Neural cell (in vitro differentiated cells): Measurements from ENCODE around the gene ERMN. TPM values are rescaled to one million over a fixed set of nuclear protein-coding genes. Genes with fewer than 3 reads are reported as not detected.

Experiments used
- H2AFZ ChIP-seq: fragments of 200-600, 300-800 bp; sonication (generic), shearing (Covaris generic); 2 replicates; pipeline ENCODE4 v1.6.0; 2014; ENCODE audit warnings: low read depth, mild to moderate bottlenecking, antibody characterized with exemption, low read length, moderate library complexity
- H3F3A ChIP-seq: fragments of 200-600 bp; shearing (Covaris generic); 2 replicates; pipeline ENCODE4 v1.6.1; 2016; ENCODE audit warnings: mild to moderate bottlenecking, moderate library complexity, mixed read lengths, antibody characterized with exemption, low read length; ENCODE audit not compliant: insufficient read depth, poor library complexity, severe bottlenecking
- H3K27ac ChIP-seq: fragments of 200-600, 300-800 bp; sonication (generic), shearing (Covaris generic); 2 replicates; pipeline ENCODE4 v1.5.1; 2014; ENCODE audit warnings: mild to moderate bottlenecking, low read length, moderate library complexity
- H3K27me3 ChIP-seq: fragments of 300-800, 200-600 bp; sonication (generic), shearing (Covaris generic); 2 replicates; pipeline ENCODE4 v1.6.0; 2014; ENCODE audit warnings: mild to moderate bottlenecking, low read depth, low read length, moderate library complexity; ENCODE audit not compliant: insufficient read depth
- H3K36me3 ChIP-seq: fragments of 300-800, 200-600 bp; sonication (generic), shearing (Covaris generic); 2 replicates; pipeline ENCODE4 v1.5.1; 2014; ENCODE audit warnings: mild to moderate bottlenecking, antibody characterized with exemption, low read length, moderate library complexity; ENCODE audit not compliant: insufficient read depth
- H3K4me2 ChIP-seq: fragments of 300-800, 200-600 bp; sonication (generic), shearing (Covaris generic); 2 replicates; pipeline ENCODE4 v1.6.0; 2014; ENCODE audit warnings: mild to moderate bottlenecking, low read length
- H3K4me3 ChIP-seq: fragments of 300-800, 200-600 bp; sonication (generic), shearing (Covaris generic); 2 replicates; pipeline ENCODE4 v1.5.1; 2014; ENCODE audit warnings: mild to moderate bottlenecking, low read length, moderate library complexity
- H3K79me2 ChIP-seq: fragments of 200-600 bp; shearing (Covaris generic); replicated peaks from 2 replicates; pipeline ENCODE4 v1.6.0; 2014; ENCODE audit warnings: mild to moderate bottlenecking, low read length, moderate library complexity; ENCODE audit not compliant: insufficient read depth
- H3K9ac ChIP-seq: fragments of 300-800, 200-600 bp; sonication (generic), shearing (Covaris generic); 2 replicates; pipeline ENCODE4 v1.6.1; 2016; ENCODE audit warnings: mild to moderate bottlenecking, low read length, mixed read lengths
- H3K9me2 ChIP-seq: fragments of 200-600 bp; shearing (Covaris generic); 2 replicates; pipeline ENCODE4 v1.6.1; 2016; ENCODE audit warnings: mild to moderate bottlenecking, low read length, mixed read lengths; ENCODE audit not compliant: insufficient read depth
- H3K9me3 ChIP-seq: fragments of 200-600, 300-800 bp; sonication (generic), shearing (Covaris generic); 2 replicates; pipeline ENCODE4 v1.6.1; 2016; ENCODE audit warnings: mild to moderate bottlenecking, mixed run types, low read length, moderate library complexity, mixed read lengths
- H4K20me1 ChIP-seq: fragments of 200-600 bp; shearing (Covaris generic); 2 replicates; pipeline ENCODE4 v1.6.1; 2016; ENCODE audit warnings: mild to moderate bottlenecking, mixed run types; ENCODE audit not compliant: insufficient read depth
- CTCF ChIP-seq: fragments of 450-650 bp; IDR thresholded peaks from 2 replicates; pipeline ENCODE4 v1.5.1; 2014; ENCODE audit warnings: antibody characterized with exemption, mild to moderate bottlenecking, moderate library complexity; ENCODE audit not compliant: poor library complexity, severe bottlenecking
- EP300 ChIP-seq: fragments of 450-650 bp; conservative IDR thresholded peaks from 2 replicates; pipeline ENCODE4 v1.6.1; 2014; ENCODE audit warnings: antibody characterized with exemption, mild to moderate bottlenecking, moderate library complexity; ENCODE audit not compliant: poor library complexity, severe bottlenecking
- EZH2 ChIP-seq: fragments of 200-600, 300-800 bp; shearing (Covaris generic), sonication (generic); IDR thresholded peaks from 2 replicates; pipeline ENCODE4 v1.6.1; 2014; ENCODE audit warnings: antibody characterized with exemption, low read length, borderline replicate concordance, mild to moderate bottlenecking; ENCODE audit not compliant: insufficient read depth, poor library complexity, severe bottlenecking
- MXI1 ChIP-seq: fragments of 450-650 bp; conservative IDR thresholded peaks from 2 replicates; pipeline ENCODE4 v1.6.1; 2014; ENCODE audit warnings: antibody characterized with exemption, mild to moderate bottlenecking; ENCODE audit not compliant: poor library complexity, severe bottlenecking
- POLR2AphosphoS5 ChIP-seq: IDR thresholded peaks from 2 replicates; pipeline ENCODE4 v1.6.1; 2012
- RAD21 ChIP-seq: fragments of 450-650 bp; conservative IDR thresholded peaks from 2 replicates; pipeline ENCODE4 v1.6.1; 2014; ENCODE audit warnings: antibody characterized with exemption, mild to moderate bottlenecking, moderate library complexity
- REST ChIP-seq: IDR thresholded peaks from 2 replicates; pipeline ENCODE4 v1.6.1; 2012; ENCODE audit warnings: borderline replicate concordance
- SMC3 ChIP-seq: fragments of 450-650 bp; conservative IDR thresholded peaks from 2 replicates; pipeline ENCODE4 v1.6.1; 2014; ENCODE audit warnings: antibody characterized with exemption, mild to moderate bottlenecking, moderate library complexity; ENCODE audit not compliant: poor library complexity
- TAF1 ChIP-seq: IDR thresholded peaks from 2 replicates; pipeline ENCODE4 v1.6.1; 2012; ENCODE audit warnings: low read depth
- polyA plus RNA-seq: library from polyadenylated mRNA; depleted of rRNA; stranded (reverse); fragments of >200 nt; gene quantifications from 2 replicates; pipeline ENCODE4 v1.2.3, GENCODE V29; 2014

Gene ERMN
- polyA plus RNA-seq, 1 donor from 2014 or later, result not detected

GRCh38 chr2:157336137-157337010, 10.8 kb upstream of the ERMN start:
- Histone ChIP-seq H3K4me2 (no peak overlapping the region), H3K36me3 (no peaks in the 10 kb centered on the region), H3K27me3 (no peaks in the 10 kb centered on the region)

GRCh38 chr2:157334797-157335196, 9.2 kb upstream of the ERMN start:
- H3K27me3 ChIP-seq, result no peaks in the 10 kb centered on the region
- no peak for TF ChIP-seq TAF1
- no peak for TF ChIP-seq POLR2AphosphoS5
- no peak for TF ChIP-seq MXI1
- no peak for TF ChIP-seq EP300
- H3K4me3 ChIP-seq, result no peak overlapping the region
- no peaks in the 10 kb centered on the region for H3K79me2 ChIP-seq
- no peak overlapping the region for H3K4me2 ChIP-seq
- no peak overlapping the region for H3K9ac ChIP-seq
- no peaks in the 10 kb centered on the region for H3F3A ChIP-seq
- H4K20me1 ChIP-seq, result no peaks in the 10 kb centered on the region
- no peak overlapping the region for H2AFZ ChIP-seq
- H3K36me3 ChIP-seq, result no peaks in the 10 kb centered on the region
- H3K27ac ChIP-seq, result no peak overlapping the region
- H3K9me3 ChIP-seq, result no peaks in the 10 kb centered on the region
- no peaks in the 10 kb centered on the region for H3K9me2 ChIP-seq

More at GRCh38 chr2:157336137-157337010, 10.8 kb upstream of the ERMN start:
- Histone ChIP-seq H3K4me3 (no peak overlapping the region), H2AFZ (no peak overlapping the region), H3F3A (no peaks in the 10 kb centered on the region), H3K9me3 (no peaks in the 10 kb centered on the region), H3K27ac (no peak overlapping the region), H3K9ac (no peak overlapping the region), H3K9me2 (no peaks in the 10 kb centered on the region), H4K20me1 (no peaks in the 10 kb centered on the region), H3K79me2 (no peaks in the 10 kb centered on the region)
- peak; percentile 26 for TF ChIP-seq CTCF
- TF ChIP-seq MXI1, result no peak

GRCh38 chr2:157334335-157334734, 8.7 kb upstream of the ERMN start:
- H3K4me3 ChIP-seq, result no peak overlapping the region
- no peak overlapping the region for H3K9ac ChIP-seq
- no peaks in the 10 kb centered on the region for H3K27me3 ChIP-seq
- no peak overlapping the region for H3K4me2 ChIP-seq
- H3K9me3 ChIP-seq, result no peaks in the 10 kb centered on the region
- no peaks in the 10 kb centered on the region for H3F3A ChIP-seq
- H3K79me2 ChIP-seq, result no peaks in the 10 kb centered on the region
- no peaks in the 10 kb centered on the region for H3K9me2 ChIP-seq
- H3K27ac ChIP-seq, result no peak overlapping the region
- TF ChIP-seq POLR2AphosphoS5 (no peak), SMC3 (no peak), RAD21 (no peak), CTCF (no peak), REST (no peak), EP300 (no peak), TAF1 (no peak), MXI1 (no peak), EZH2 (no peak)
- no peak overlapping the region for H2AFZ ChIP-seq
- no peaks in the 10 kb centered on the region for H4K20me1 ChIP-seq
- no peaks in the 10 kb centered on the region for H3K36me3 ChIP-seq
